Subcutaneous adipose tissue (tissue), 4 donors: ENCODE measurements around the gene SNED1. TPM values are rescaled to one million over a fixed set of nuclear protein-coding genes. Genes with fewer than 3 reads are reported as not detected.

Experiments
- CTCF ChIP-seq: fragments of 450-650 bp; IDR thresholded peaks from one replicate; pipeline ENCODE4 v1.5.1; 2016; ENCODE audit warnings: low read depth, mild to moderate bottlenecking, control low read depth, antibody characterized with exemption, moderate library complexity
- total RNA-seq, 4 donors: library from RNA; depleted of rRNA; stranded (reverse); fragments of >200 nt; gene quantifications; one replicate each; pipeline ENCODE4 v1.1.0, GENCODE V29; 2016

SNED1 gene
- total RNA-seq, 4 donors from 2014 or later, result 34.9 to 83.3 (median 39.7) TPM

GRCh38 chr2:241088791-241089732 is 90.6 kb downstream of the SNED1 start:
- TF ChIP-seq CTCF, result no peak

- no peak for TF ChIP-seq CTCF
Measured at GRCh38 chr2:241091201-241091600, 92.8 kb downstream of the SNED1 start.

- TF ChIP-seq CTCF, result no peak
Measured at GRCh38 chr2:241091734-241092445, 93.5 kb downstream of the SNED1 start.

- TF ChIP-seq CTCF, result no peak
Measured at GRCh38 chr2:241092677-241093076, 94.3 kb downstream of the SNED1 start.

GRCh38 chr2:241094172-241094571 is 95.8 kb downstream of the SNED1 start:
- TF ChIP-seq CTCF, result no peak

GRCh38 chr2:241094924-241095420 is 96.6 kb downstream of the SNED1 start:
- no peak for TF ChIP-seq CTCF

GRCh38 chr2:241095594-241096290 is 97.3 kb downstream of the SNED1 start:
- TF ChIP-seq CTCF, result no peak
